Cardiac fibroblast (primary cell): ENCODE data around the gene TRABD2B.

Source experiments
- DNase-seq, 2 donors: peaks; one replicate each; pipeline versions ENCODE4 v3.0.0 to v3.0.0-alpha.2; 2010; ENCODE audit warnings: low read depth in 2 of 2
- H3K4me3 ChIP-seq, 2 donors: replicated peaks in 1 of 2; 1 replicate in 1 of 2; 2 replicates in 1 of 2; pipeline ENCODE4 v1.5.1; 2011; ENCODE audit warnings: low read depth in 2 of 2, low read length in 2 of 2, mild to moderate bottlenecking in 2 of 2, moderate library complexity in 1 of 2
- CTCF ChIP-seq: IDR thresholded peaks from one replicate; pipeline ENCODE4 v1.5.1; 2011; ENCODE audit warnings: low read depth, mild to moderate bottlenecking, low read length, inconsistent platforms

TRABD2B gene

GRCh38 chr1:47997289-47998200 is at the start of gene TRABD2B:
Gene TRABD2B (minus strand): TSS chr1:47997385.
- H3K4me3 ChIP-seq = peak within 1 kb of the TSS; percentile 49 to 57
- TF ChIP-seq CTCF = peak; percentile 69

GRCh38 chr1:48044311-48044710 is 47.1 kb upstream of the TRABD2B start:
- no peak for DNase-seq
- H3K4me3 ChIP-seq = no peak overlapping the region
- no peak for TF ChIP-seq CTCF

More at GRCh38 chr1:47997289-47998200, at the start of gene TRABD2B:
- DNase-seq = peak; percentile 55 to 79

DNA sequence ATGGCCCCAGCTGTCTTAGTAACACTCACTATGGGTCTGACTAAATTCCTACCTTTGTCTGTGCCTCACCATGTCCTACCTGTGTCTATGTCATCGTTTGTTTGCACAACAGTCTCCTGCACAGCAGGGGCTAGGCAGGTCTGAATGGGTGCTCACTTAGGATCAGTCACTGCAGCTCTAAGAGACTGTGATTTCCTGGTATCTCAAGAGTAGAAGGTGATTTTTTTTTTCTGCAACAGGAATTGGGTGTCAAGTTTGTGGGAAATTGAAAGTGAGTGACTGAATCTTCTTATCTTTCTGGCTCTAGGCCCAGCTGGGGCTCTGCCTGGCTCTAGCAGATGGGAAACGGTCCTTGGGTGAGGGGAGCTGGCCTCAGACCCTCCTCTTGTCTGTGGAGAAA is 46.4 kb upstream of the TRABD2B start:
- no peak for DNase-seq
- H3K4me3 ChIP-seq = no peak overlapping the region
- TF ChIP-seq CTCF = no peak

DNA sequence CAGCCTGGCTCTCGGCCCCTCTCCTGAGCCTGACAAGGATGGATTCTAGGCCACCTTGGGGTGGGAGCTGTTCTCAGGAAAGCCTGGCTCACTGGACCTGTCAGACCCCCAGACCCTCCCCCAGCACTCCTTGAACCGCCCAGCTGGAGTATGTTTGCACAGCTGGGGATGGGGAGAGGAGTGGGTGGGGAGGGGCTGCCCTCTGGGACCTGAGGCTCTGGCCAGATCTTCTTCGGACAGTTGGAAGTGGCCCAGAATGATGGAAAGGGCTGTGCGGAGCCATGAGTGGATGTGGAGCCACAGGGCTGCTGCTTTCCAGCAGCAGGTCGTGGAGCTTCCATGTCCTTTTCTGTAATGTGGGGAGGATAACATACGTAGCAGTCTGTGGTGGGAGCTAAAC is 43.0 kb upstream of the TRABD2B start:
- no peak overlapping the region for H3K4me3 ChIP-seq
- no peak for DNase-seq
- TF ChIP-seq CTCF = no peak

GRCh38 chr1:48039088-48040054 is 42.2 kb upstream of the TRABD2B start:
- DNase-seq = peak in 1 of 2 donors; percentile 49
- TF ChIP-seq CTCF = no peak
- no peak overlapping the region for H3K4me3 ChIP-seq

GRCh38 chr1:48038270-48038767 is 41.1 kb upstream of the TRABD2B start:
- no peak for TF ChIP-seq CTCF
- H3K4me3 ChIP-seq = no peak overlapping the region
- no peak for DNase-seq
